Measurements from ENCODE around the gene SLC35E4. TPM values are rescaled to one million over a fixed set of nuclear protein-coding genes. Genes with fewer than 3 reads are reported as not detected.
A peak's percentile ranks its signal among the peaks of the same experiment; 100 is the strongest.

SLC35E4 gene
- total and polyA plus RNA-seq, 2 experiments from 2014 or later: 2.6 to 11.3 TPM

DNA sequence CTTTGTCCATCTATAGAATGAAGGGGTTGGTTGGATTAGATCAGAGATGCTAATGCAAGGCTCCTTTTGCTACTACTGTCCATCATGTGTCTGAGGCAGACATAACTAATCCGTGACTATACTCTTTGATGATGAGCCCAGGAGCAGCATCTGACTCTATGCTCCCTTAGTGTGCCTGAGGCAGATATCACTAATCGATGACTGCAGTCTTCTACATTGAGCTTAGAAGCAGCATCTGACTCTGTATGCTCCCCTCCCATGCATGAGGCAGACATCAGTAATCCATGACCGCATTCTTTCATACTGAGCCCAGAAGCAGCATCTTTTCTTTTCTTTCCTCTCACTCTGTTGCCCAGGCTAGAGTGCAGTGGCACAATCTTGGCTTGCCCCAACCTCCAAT is 24.4 kb upstream of the SLC35E4 start (continued):
- TF ChIP-seq, protein P1, sequence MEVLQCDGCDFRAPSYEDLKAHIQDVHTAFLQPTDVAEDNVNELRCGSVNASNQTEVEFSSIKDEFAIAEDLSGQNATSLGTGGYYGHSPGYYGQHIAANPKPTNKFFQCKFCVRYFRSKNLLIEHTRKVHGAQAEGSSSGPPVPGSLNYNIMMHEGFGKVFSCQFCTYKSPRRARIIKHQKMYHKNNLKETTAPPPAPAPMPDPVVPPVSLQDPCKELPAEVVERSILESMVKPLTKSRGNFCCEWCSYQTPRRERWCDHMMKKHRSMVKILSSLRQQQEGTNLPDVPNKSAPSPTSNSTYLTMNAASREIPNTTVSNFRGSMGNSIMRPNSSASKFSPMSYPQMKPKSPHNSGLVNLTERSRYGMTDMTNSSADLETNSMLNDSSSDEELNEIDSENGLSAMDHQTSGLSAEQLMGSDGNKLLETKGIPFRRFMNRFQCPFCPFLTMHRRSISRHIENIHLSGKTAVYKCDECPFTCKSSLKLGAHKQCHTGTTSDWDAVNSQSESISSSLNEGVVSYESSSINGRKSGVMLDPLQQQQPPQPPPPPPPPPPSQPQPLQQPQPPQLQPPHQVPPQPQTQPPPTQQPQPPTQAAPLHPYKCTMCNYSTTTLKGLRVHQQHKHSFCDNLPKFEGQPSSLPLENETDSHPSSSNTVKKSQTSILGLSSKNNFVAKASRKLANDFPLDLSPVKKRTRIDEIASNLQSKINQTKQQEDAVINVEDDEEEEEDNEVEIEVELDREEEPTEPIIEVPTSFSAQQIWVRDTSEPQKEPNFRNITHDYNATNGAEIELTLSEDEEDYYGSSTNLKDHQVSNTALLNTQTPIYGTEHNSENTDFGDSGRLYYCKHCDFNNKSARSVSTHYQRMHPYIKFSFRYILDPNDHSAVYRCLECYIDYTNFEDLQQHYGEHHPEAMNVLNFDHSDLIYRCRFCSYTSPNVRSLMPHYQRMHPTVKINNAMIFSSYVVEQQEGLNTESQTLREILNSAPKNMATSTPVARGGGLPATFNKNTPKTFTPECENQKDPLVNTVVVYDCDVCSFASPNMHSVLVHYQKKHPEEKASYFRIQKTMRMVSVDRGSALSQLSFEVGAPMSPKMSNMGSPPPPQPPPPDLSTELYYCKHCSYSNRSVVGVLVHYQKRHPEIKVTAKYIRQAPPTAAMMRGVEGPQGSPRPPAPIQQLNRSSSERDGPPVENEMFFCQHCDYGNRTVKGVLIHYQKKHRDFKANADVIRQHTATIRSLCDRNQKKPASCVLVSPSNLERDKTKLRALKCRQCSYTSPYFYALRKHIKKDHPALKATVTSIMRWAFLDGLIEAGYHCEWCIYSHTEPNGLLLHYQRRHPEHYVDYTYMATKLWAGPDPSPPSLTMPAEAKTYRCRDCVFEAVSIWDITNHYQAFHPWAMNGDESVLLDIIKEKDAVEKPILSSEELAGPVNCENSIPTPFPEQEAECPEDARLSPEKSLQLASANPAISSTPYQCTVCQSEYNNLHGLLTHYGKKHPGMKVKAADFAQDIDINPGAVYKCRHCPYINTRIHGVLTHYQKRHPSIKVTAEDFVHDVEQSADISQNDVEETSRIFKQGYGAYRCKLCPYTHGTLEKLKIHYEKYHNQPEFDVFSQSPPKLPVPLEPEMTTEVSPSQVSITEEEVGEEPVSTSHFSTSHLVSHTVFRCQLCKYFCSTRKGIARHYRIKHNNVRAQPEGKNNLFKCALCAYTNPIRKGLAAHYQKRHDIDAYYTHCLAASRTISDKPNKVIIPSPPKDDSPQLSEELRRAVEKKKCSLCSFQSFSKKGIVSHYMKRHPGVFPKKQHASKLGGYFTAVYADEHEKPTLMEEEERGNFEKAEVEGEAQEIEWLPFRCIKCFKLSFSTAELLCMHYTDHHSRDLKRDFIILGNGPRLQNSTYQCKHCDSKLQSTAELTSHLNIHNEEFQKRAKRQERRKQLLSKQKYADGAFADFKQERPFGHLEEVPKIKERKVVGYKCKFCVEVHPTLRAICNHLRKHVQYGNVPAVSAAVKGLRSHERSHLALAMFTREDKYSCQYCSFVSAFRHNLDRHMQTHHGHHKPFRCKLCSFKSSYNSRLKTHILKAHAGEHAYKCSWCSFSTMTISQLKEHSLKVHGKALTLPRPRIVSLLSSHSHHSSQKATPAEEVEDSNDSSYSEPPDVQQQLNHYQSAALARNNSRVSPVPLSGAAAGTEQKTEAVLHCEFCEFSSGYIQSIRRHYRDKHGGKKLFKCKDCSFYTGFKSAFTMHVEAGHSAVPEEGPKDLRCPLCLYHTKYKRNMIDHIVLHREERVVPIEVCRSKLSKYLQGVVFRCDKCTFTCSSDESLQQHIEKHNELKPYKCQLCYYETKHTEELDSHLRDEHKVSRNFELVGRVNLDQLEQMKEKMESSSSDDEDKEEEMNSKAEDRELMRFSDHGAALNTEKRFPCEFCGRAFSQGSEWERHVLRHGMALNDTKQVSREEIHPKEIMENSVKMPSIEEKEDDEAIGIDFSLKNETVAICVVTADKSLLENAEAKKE (CRISPR knock-in tag; IDR thresholded peaks at IDR 0.05): no peak
- TF ChIP-seq JUNB (IDR thresholded peaks at IDR 0.05; ENCODE audit: unreplicated experiment) (no peak), ZNF114 (CRISPR knock-in tag; IDR thresholded peaks at IDR 0.05) (no peak)
- TF ChIP-seq, protein P2, sequence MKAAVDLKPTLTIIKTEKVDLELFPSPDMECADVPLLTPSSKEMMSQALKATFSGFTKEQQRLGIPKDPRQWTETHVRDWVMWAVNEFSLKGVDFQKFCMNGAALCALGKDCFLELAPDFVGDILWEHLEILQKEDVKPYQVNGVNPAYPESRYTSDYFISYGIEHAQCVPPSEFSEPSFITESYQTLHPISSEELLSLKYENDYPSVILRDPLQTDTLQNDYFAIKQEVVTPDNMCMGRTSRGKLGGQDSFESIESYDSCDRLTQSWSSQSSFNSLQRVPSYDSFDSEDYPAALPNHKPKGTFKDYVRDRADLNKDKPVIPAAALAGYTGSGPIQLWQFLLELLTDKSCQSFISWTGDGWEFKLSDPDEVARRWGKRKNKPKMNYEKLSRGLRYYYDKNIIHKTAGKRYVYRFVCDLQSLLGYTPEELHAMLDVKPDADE (IDR thresholded peaks at IDR 0.05): no peak

DNA sequence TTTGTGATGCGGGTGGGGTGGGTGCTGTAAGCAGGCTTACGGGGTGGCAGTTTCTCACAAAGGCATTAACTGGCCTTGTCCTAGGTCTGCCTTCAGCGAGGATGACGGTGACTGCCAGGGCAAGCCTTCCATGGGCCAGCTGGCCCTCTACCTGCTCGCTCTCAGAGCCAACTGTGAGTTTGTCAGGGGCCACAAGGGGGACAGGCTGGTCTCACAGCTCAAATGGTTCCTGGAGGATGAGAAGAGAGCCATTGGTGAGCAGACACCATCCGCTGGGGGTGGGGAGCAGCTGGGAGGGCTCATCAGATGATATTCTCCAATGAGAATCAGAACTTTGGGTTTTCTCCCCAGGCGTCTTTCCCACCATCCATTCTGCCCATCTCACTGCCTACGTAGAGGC is 22.8 kb upstream of the SLC35E4 start:
- H3F3A ChIP-seq (replicated peaks; ENCODE audit: low read depth): no peaks in the 10 kb centered on the region
- TF ChIP-seq, protein P2 (IDR thresholded peaks at IDR 0.05): no peak
- TF ChIP-seq, protein P3, sequence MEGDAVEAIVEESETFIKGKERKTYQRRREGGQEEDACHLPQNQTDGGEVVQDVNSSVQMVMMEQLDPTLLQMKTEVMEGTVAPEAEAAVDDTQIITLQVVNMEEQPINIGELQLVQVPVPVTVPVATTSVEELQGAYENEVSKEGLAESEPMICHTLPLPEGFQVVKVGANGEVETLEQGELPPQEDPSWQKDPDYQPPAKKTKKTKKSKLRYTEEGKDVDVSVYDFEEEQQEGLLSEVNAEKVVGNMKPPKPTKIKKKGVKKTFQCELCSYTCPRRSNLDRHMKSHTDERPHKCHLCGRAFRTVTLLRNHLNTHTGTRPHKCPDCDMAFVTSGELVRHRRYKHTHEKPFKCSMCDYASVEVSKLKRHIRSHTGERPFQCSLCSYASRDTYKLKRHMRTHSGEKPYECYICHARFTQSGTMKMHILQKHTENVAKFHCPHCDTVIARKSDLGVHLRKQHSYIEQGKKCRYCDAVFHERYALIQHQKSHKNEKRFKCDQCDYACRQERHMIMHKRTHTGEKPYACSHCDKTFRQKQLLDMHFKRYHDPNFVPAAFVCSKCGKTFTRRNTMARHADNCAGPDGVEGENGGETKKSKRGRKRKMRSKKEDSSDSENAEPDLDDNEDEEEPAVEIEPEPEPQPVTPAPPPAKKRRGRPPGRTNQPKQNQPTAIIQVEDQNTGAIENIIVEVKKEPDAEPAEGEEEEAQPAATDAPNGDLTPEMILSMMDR (conservative IDR thresholded peaks at IDR 0.05; ENCODE audit: low read depth in 2 of 2): peak; percentile 28 to 31; a peak in 3 of 4 replicates
- TF ChIP-seq STAT1 (IDR thresholded peaks at IDR 0.05; ENCODE audit: unreplicated experiment): no peak
- no peaks in the 10 kb centered on the region for H4K20me1 ChIP-seq (replicated peaks; ENCODE audit: insufficient read depth)
- H3K4me3 Mint-ChIP-seq: no peak overlapping the region
- peaks cover 18% of the 10 kb centered on the region for H3K4me1 Mint-ChIP-seq
- H3K4me3 ChIP-seq: no peak overlapping the region
- no peaks in the 10 kb centered on the region for H3K27me3 ChIP-seq (ENCODE audit: insufficient read depth)
- H3K36me3 ChIP-seq (ENCODE audit: insufficient read depth): peaks cover 8% of the 10 kb centered on the region
- peaks cover 4% of the 10 kb centered on the region for H3K27me3 Mint-ChIP-seq (ENCODE audit: insufficient read depth, low read depth, poor library complexity)
- peaks cover 4% of the 10 kb centered on the region for H3K79me2 ChIP-seq (replicated peaks; ENCODE audit: insufficient read depth)
- H3K27ac ChIP-seq (ENCODE audit: low read depth): no peak overlapping the region
- peaks cover 15% of the 10 kb centered on the region for H3K4me1 ChIP-seq (ENCODE audit: insufficient read depth)
- H3K4me2 ChIP-seq: no peak overlapping the region
- no peaks in the 10 kb centered on the region for H3K9me2 ChIP-seq (ENCODE audit: insufficient read depth)
- no peaks in the 10 kb centered on the region for H3K9me3 Mint-ChIP-seq
- H3K36me3 Mint-ChIP-seq (ENCODE audit: low read depth): peaks cover 66% of the 10 kb centered on the region
- H2AFZ ChIP-seq: no peak overlapping the region
- H3K27ac Mint-ChIP-seq: no peak overlapping the region
- ATAC-seq (peak; percentile 68), DNase-seq (ENCODE audit: low spot score) (peak; percentile 53)
